ENCODE data around the gene LRRC2. TPM values are rescaled to one million over a fixed set of nuclear protein-coding genes. Genes with fewer than 3 reads are reported as not detected.

The LRRC2 gene
- total RNA-seq: 0.28 and 0.60 TPM in 2 replicates
- polyA plus RNA-seq: 2.0 and 4.4 TPM in 2 replicates

DNA sequence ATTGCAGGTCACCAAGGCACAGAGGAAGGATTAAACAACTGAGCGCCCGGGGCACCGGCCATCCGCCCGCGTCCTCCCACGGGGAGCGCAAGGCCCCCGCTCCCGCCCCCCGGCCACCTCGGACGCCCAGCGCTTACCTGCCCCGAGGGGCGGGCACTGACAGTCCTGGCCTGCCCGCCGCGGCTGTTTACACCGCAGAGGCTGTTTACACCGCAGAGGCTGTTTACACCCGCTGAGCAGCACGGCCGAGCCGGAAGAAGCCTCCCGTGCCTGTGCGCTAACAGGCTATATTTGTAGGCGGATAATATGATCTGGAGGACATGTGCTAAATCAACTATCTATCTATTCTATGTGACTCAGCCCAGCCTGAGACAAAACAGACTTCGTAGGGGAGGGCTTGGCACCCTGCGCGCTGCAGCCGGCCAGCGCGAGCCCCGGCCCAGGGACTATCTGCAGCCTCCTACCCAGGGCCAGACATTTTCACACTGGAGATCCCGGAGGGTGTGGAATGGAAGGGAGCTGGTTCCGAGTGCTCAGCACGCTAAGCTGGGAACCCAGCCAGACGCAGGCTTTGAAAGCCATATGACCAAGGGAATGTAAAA lies at the start of gene LRRC2:
Gene LRRC2 (minus strand): TSS at position 263 of the 602 bp plus-strand sequence. CDS start 14,711 bp downstream, outside the sequence.
- 4% methylated on average over 38 of the region's 39 CpGs for WGBS (ENCODE audit: low lambda C conversion rate, missing lambda C conversion rate)
- peak; percentile 68 for DNase-seq (ENCODE audit: low spot score)

GRCh38 chr3:46615050-46615775 lies 49.1 kb upstream of the LRRC2 start:
- no peaks in the 10 kb centered on the region for H3K9me2 ChIP-seq (replicated peaks; ENCODE audit: insufficient read depth)
- no peaks in the 10 kb centered on the region for H3K79me2 ChIP-seq
- H3K4me3 ChIP-seq: no peak overlapping the region
- H4K20me1 ChIP-seq (ENCODE audit: insufficient read depth, poor library complexity, severe bottlenecking): no peaks in the 10 kb centered on the region
- no peaks in the 10 kb centered on the region for H3K27me3 ChIP-seq
- H3K4me2 ChIP-seq: no peak overlapping the region
- TF ChIP-seq EZH2 (IDR thresholded peaks at IDR 0.05; ENCODE audit: borderline replicate concordance) (no peak), EZH2phosphoT487 (IDR thresholded peaks at IDR 0.05; ENCODE audit: low read depth, severe bottlenecking, unreplicated experiment) (no peak), CTCF (IDR thresholded peaks at IDR 0.05; ENCODE audit: poor library complexity) (no peak)
- no peaks in the 10 kb centered on the region for H3K4me1 ChIP-seq (ENCODE audit: insufficient read depth)
- 87% methylated on average over 9 of the region's 9 CpGs for WGBS (ENCODE audit: low lambda C conversion rate, missing lambda C conversion rate)
- no peaks in the 10 kb centered on the region for H3K9me3 ChIP-seq (ENCODE audit: low read depth)
- no peak overlapping the region for H2AFZ ChIP-seq
- H3K27ac ChIP-seq: no peak overlapping the region
- H3K36me3 ChIP-seq (replicated peaks; ENCODE audit: insufficient read depth, low read depth): no peaks in the 10 kb centered on the region
- no peak for DNase-seq (ENCODE audit: low spot score)

More for the DNA sequence above, at the start of gene LRRC2:
- TF ChIP-seq EZH2phosphoT487 (IDR thresholded peaks at IDR 0.05; ENCODE audit: low read depth, severe bottlenecking, unreplicated experiment) (no peak), EZH2 (IDR thresholded peaks at IDR 0.05; ENCODE audit: borderline replicate concordance) (no peak), CTCF (IDR thresholded peaks at IDR 0.05; ENCODE audit: poor library complexity) (no peak)
- H3K9me3 ChIP-seq (ENCODE audit: low read depth): peaks cover 3% of the 10 kb centered on the region
- H4K20me1 ChIP-seq (ENCODE audit: insufficient read depth, poor library complexity, severe bottlenecking): no peaks in the 10 kb centered on the region
- H3K27ac ChIP-seq: no peak within 1 kb of the TSS
- H3K4me2 ChIP-seq: peak within 1 kb of the TSS; percentile 100
- H3K9me2 ChIP-seq (replicated peaks; ENCODE audit: insufficient read depth): no peaks in the 10 kb centered on the region
- H3K27me3 ChIP-seq: peaks cover 4% of the 10 kb centered on the region
- H3K4me1 ChIP-seq (ENCODE audit: insufficient read depth): peaks cover 6% of the 10 kb centered on the region
- peak within 1 kb of the TSS; percentile 91 for H3K4me3 ChIP-seq
- peak within 1 kb of the TSS; percentile 84 for H2AFZ ChIP-seq
- H3K36me3 ChIP-seq (replicated peaks; ENCODE audit: insufficient read depth, low read depth): no peaks in the 10 kb centered on the region
- H3K79me2 ChIP-seq: no peaks in the 10 kb centered on the region

- H3K4me1 ChIP-seq (ENCODE audit: insufficient read depth): peaks cover 4% of the 10 kb centered on the region
- TF ChIP-seq EZH2phosphoT487 (IDR thresholded peaks at IDR 0.05; ENCODE audit: low read depth, severe bottlenecking, unreplicated experiment) (no peak), CTCF (IDR thresholded peaks at IDR 0.05; ENCODE audit: poor library complexity) (no peak), EZH2 (IDR thresholded peaks at IDR 0.05; ENCODE audit: borderline replicate concordance) (no peak)
- no peak for DNase-seq (ENCODE audit: low spot score)
- 83% methylated on average over 4 of the region's 4 CpGs for WGBS (ENCODE audit: low lambda C conversion rate, missing lambda C conversion rate)
- H3K27me3 ChIP-seq: no peaks in the 10 kb centered on the region
- H3K79me2 ChIP-seq: no peaks in the 10 kb centered on the region
- no peaks in the 10 kb centered on the region for H3K36me3 ChIP-seq (replicated peaks; ENCODE audit: insufficient read depth, low read depth)
- no peaks in the 10 kb centered on the region for H3K9me3 ChIP-seq (ENCODE audit: low read depth)
- H4K20me1 ChIP-seq (ENCODE audit: insufficient read depth, poor library complexity, severe bottlenecking): no peaks in the 10 kb centered on the region
- no peak overlapping the region for H3K4me2 ChIP-seq
- no peak overlapping the region for H2AFZ ChIP-seq
- no peak overlapping the region for H3K27ac ChIP-seq
- no peak overlapping the region for H3K4me3 ChIP-seq
- H3K9me2 ChIP-seq (replicated peaks; ENCODE audit: insufficient read depth): no peaks in the 10 kb centered on the region
Measured at GRCh38 chr3:46614431-46614830, 48.3 kb upstream of the LRRC2 start.
